H1 (cell line): ENCODE data around the gene OPCML. TPM values are rescaled to one million over a fixed set of nuclear protein-coding genes. Genes with fewer than 3 reads are reported as not detected.

Experiments
- ATF2 ChIP-seq: IDR thresholded peaks from 2 replicates; pipeline ENCODE4 v1.6.1; 2012; ENCODE audit warnings: low read length, inconsistent platforms
- ATF3 ChIP-seq: IDR thresholded peaks from 2 replicates; pipeline ENCODE4 v1.6.1; 2011; ENCODE audit warnings: low read depth, mild to moderate bottlenecking, low read length; ENCODE audit not compliant: insufficient read depth
- CHD7 ChIP-seq: fragments of 300-600 bp; sonication (generic); IDR thresholded peaks from 2 replicates; pipeline ENCODE4 v1.7.1; 2012; ENCODE audit warnings: low read length, moderate library complexity, mild to moderate bottlenecking, inconsistent platforms; ENCODE audit not compliant: insufficient replicate concordance
- CTBP2 ChIP-seq: IDR thresholded peaks from 2 replicates; pipeline ENCODE4 v1.7.0; 2011; ENCODE audit warnings: borderline replicate concordance, mild to moderate bottlenecking, moderate library complexity, mixed read lengths, low read length; ENCODE audit not compliant: insufficient read depth, insufficient read length
- MAFK ChIP-seq: IDR thresholded peaks from 2 replicates; pipeline ENCODE4 v1.6.1; 2012; ENCODE audit warnings: low read depth, mild to moderate bottlenecking, improper control_type of control experiment, low read length
- PHF8 ChIP-seq: fragments of 200-600 bp; sonication (generic); conservative IDR thresholded peaks from 2 replicates; pipeline ENCODE4 v1.7.1; 2012; ENCODE audit warnings: low read depth, mild to moderate bottlenecking, inconsistent platforms, low read length, moderate library complexity
- POLR2AphosphoS5 ChIP-seq: IDR thresholded peaks from 2 replicates; pipeline ENCODE4 v1.6.1; 2011; ENCODE audit warnings: low read depth, low read length
- SP1 ChIP-seq: IDR thresholded peaks from 2 replicates; pipeline ENCODE4 v1.6.1; 2011; ENCODE audit warnings: low read depth, low read length
- polyA plus RNA-seq, 7 experiments: library from polyadenylated mRNA; depleted of rRNA in 3 of 7; stranded (reverse) in 5 of 7; unstranded in 2 of 7; fragments of >200 nt in 5 of 7; fragments of 200-250 nt in 2 of 7; gene quantifications; 1 replicate in 5 of 7; 2 replicates in 1 of 7; 4 replicates in 1 of 7; pipeline versions ENCODE4 v1.2.1 to v1.2.3, GENCODE V29; 2011 to 2013; ENCODE audit warnings: missing spikeins in 2 of 7, mixed read lengths in 2 of 7
- total RNA-seq: library from RNA; stranded (reverse); fragmentation: NEBNext Ultra II Directional; extraction: Animal tissue kit (Norgen Biotek cat#: 25700); gene quantifications from 2 replicates; pipeline ENCODE4 v1.2.1, GENCODE V29; 2021

Gene OPCML
- total and polyA plus RNA-seq, 2 of the 8 experiments (the other 6 are each of a cell fraction or from before 2014, with no cell fraction given) = 2.3 to 3.1 TPM

GRCh38 chr11:132670921-132671675 lies 861.2 kb downstream of the OPCML start (continued):
- TF ChIP-seq CHD7 (no peak), MAFK (no peak), ATF2 (no peak), POLR2AphosphoS5 (no peak), CTBP2 (no peak), PHF8 (no peak), ATF3 (no peak), SP1 (no peak)
